GM19023 (cell line): Measurements from ENCODE around the gene C1QL1.

ENCODE experiments used
- ATAC-seq: cut with Tn5 transposase; IDR thresholded peaks from one replicate; pipeline ENCODE4 v1.9.1; 2021; ENCODE audit warnings: mild to moderate bottlenecking, moderate library complexity; ENCODE audit not compliant: unreplicated experiment

Gene C1QL1

DNA sequence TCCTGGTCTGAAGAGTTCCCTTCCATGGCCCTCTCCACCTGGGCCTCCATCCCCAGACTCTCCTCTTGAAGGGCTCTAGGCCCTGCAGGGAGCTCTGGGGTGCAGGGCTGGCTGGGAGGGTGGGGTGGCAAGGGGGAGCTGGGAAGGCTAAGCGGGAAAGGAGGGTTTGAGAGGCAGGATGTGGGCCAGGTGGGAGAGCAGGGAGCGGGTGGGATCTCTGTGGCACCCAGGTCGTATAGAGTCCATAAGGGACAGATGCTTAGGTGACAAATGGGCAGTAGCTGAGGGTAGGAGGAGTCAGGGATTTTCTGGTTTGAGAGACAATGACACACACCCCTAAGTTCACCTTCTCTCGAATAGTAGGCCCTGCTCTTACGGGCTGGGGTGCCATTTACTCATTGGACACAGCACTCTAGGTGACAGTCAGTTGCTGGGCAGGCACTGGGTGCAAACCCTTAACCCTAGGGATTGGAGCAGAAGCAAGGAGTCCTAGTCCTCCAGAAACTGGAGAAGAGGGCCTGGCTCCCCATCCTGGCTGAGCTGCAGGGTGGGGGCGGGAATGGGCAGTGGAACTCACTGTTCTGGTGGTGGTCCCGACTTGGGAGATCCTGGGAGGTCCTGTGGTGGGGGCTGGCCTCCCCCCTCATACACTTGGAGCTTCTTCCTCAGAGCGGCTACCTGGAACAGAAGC, 35.9 kb downstream of the C1QL1 start:
- no peak for ATAC-seq

DNA sequence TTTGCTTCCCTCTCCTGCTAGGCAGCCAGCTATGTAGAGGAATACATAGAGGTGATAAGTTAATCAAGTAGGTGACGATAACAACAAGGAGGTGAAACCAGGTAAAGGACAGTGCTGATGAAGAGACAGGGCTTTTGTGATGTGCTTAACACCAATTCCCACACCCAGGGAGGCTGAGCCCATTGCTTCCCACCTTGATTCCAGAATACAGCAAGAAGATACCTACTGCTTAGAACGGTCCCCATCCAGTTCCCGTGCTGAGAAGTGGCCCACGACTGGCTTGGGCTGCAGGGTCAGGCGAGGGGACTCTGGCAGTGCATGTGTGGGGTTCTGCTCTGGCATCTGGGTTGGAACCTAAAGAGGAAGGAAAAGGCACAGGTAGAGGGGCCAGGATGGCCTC, 36.7 kb downstream of the C1QL1 start:
- ATAC-seq = no peak

DNA sequence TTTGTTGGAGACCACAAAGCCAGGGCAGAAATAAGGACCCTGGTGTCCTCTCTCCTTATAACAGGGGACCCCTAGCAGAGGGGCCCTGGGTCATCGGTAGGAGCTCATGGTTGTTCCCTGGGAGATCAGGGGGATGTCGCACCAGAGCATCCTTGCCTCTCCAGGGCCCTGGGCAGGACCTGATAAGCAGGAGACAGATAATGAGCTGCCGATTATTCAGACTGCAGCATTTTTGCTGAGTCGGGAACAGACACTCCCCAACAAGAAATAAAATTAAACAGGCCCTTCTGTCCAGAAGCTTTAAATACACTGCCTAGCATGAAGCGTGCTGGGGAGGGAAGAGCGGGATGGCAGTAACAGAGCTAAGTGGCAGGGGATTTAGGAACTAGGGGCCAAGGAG, 37.4 kb downstream of the C1QL1 start:
- no peak for ATAC-seq

DNA sequence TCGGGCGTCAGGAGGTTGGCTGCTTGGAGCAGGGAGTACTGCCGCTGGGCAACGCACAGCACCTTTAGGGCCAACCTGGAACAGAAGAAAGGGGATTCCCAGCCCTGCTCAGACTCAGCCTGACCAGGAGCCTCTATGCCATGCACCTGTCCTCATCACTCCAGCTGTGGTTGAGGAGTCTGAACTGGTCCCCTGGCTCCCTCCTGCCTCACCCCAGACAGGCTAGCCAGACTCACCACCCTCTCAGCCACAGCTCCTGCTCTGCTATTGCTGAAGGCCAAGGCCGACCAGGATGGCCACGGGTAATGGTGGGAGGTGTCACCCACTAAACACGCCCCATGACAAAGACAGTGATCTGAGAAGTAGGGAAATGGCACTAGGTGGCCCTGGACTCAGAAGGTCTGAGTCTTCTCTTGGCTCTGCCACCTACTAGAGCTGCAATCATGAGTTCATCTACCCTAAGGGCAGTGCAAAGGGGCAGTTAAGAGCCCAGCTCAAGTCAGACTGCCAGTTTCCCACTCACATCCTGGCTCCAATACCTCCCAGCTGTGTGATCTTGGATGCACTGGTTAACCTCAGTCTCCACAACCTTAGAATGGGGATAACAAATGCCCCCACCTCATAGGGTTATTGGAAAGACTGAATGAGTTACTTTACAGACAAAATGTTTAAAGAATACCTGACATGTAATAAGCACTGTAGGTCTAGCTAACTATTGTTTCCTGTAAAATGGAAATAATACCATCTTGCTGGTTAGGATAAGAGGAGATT, 39.0 kb downstream of the C1QL1 start:
- no peak for ATAC-seq

DNA sequence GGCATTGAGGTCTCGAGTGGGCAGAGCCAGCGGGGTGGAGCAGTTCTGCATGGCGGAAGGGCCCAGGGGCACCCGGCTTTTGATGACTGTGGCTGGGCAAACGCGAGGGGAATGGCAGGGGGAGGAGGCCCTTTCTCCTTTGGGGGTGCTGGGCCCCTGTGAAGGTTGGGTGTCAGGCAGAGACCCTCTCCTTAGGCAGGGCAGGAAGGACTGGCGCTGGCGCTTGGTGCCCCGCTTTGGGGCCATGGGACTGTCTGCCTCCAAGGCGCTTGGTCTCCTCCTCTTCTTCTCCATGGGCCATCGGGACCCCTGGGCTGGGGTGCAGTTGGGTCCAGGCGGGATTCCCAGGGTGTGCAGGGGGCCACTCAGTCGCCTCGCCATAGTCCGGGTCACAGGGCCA, 40.0 kb downstream of the C1QL1 start:
- no peak for ATAC-seq

DNA sequence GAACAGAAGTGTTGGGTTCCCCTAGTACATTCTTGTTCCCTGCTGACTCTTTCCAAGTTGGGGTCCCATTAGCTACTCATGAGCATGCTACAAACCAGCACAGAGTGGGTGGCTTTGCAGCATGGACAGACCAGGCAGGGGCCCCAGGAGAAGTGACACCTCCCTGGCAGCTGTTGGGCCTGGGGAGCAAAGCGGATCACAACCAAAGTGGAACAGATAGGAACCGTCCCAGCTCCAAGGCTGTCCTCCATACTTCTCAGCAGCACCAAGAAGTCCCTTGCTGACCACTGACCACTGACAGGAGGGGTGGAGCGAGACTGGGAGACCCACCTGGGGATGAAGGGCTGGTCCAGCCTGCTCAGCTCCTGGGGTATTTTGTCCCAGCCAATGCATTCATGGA, 40.4 kb downstream of the C1QL1 start:
- ATAC-seq = no peak

DNA sequence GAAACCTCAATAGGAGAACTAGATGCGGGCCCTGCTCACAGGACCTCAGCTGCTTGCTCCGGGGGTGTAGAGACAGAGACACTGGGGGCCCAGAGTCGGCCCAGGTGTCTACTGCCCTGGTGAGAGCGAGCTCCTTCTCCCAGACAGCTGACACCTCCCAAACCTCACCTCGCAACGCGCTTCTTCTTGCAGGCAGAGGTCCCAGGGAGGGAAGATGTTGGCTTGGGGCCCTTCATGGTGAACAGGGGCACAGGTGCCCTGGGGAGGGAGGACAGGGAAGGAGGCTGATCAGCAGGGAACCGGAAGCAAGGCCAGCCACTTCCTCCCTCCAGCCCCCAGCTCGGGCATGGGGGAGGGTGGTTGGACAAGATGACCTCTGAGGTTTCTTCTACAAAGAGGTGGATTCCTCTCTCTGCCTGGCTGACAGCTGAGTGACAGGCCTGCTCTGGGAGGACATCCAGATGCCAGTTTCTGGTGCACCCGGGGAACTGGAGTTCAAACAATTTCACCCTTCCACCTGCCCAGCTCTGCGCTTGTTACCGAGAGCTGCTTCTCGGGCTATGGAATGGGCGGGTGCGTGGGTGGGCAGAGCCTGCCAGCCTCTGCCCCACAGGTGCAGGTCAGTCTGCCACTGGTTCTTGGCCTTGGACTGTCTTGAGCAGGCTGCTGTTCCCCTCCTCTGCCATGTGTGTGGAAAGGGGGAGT, 41.1 kb downstream of the C1QL1 start:
- ATAC-seq = no peak

DNA sequence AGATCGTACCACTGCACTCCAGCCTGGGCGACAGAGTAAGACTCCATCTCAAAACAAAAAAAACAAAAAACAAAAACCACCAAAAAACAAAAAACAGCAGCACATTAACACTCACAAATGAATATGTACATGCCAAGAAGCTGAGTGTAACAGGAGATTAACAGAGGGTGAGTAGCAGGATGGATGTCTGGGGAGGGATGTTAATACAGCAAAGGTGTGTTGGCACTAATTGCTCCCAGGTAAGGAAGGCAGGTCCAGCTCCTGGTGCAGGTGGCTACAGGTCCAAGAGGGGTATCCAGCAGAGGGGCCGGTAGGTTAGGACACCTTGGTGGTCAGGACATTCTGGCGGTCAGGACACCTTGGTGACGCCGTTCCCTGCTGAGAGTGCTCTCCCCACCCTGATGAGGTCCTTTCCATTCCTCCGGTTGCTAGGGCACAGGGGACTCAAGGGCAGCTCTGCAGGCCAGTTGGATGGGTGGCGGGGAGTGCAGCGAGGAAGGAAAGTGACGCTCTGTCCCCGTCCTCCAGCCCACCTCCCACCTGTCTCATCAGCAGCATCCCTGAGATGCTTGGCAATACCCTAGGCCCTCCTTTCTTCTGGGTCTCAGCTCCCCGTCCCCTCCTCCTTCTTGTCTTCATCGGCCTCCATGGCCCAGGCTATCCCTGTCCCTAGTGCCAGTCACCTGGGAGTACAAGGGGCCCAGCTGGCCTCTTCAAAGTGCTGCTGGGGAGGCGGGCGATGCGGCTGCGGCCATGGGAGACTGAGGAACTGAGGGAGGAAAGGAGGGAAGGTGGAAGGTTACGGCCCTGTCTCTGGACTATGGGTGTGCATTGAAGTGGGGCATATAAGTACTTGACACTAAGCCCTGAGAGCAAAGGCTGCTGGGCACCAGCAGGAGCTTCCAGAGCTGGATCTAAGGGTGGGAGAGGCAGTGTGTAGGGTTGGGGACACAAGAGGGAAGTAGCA, 42.1 kb downstream of the C1QL1 start:
- no peak for ATAC-seq

DNA sequence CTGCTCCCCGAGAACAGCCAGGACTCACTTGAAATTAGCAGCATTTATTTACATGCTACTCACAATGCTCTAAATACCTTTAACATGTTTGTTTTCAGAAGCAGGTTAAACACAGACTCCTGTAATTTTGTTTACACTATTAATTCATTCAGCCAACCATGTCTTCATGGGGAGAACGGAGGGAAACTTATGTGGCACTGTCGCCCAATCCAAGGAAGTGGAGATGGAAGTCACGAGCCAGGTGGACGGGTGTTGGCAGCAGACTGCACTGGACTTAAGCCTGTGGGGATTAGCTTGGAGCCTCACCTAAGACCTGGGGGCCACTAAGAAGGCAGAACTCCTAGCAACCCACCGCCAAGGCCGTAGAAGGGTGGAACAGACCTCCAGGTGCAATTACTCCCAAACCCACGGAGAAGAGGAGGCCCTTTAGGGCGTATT, 44.0 kb downstream of the C1QL1 start:
- no peak for ATAC-seq

DNA sequence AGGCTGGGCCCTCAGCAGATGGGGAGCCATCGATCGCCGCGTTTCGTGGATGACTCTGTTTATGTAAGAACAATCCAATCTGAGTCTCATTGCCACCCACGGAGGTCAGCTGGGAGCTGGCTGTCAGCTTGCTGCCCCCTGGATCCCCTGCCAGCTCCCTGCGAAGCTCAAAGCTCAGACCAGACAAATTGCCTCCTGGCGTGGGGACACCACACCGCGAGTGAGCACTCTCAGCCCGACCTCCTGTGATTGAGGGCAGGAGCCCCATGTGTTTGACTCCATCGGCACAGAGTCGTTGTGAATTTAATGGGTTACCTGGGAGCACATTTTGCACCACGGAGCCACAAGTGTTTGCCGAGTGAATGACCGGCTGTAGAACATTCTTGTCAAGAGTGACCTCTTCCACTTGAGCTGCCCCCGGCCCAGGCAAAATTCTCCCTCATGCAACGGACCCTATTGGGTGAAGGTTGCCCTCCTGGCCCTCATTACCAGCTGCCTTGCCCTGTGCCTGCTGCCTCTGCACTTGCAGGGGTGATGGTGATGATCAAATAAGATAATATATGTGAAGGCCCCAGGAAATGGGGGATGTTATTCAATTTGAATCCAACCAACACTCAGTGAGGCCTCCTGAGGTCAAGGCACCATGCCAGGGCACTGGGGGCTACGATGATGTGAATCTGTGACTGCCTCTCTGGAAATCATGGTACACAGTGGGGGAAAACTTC, 45.2 kb downstream of the C1QL1 start:
- ATAC-seq = no peak

DNA sequence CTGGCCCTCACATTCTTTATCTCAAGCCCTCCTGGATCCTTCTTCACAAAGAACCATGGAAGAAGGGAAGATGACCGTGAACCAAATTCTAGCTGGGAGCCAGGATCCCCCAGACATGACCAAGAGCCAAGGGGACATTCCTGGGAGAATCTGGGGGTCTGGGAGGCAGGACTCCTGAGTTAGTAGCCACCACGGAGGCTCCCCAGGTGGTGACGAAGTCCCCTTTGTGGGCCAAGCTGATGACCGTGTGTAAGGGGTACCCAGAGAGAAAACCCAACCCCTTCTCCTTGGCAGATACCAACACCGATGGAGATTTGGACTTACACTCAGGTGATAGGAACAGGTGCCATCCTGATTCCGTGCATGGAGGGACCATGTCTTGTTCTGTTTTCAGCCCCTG, 46.0 kb downstream of the C1QL1 start:
- ATAC-seq = no peak

DNA sequence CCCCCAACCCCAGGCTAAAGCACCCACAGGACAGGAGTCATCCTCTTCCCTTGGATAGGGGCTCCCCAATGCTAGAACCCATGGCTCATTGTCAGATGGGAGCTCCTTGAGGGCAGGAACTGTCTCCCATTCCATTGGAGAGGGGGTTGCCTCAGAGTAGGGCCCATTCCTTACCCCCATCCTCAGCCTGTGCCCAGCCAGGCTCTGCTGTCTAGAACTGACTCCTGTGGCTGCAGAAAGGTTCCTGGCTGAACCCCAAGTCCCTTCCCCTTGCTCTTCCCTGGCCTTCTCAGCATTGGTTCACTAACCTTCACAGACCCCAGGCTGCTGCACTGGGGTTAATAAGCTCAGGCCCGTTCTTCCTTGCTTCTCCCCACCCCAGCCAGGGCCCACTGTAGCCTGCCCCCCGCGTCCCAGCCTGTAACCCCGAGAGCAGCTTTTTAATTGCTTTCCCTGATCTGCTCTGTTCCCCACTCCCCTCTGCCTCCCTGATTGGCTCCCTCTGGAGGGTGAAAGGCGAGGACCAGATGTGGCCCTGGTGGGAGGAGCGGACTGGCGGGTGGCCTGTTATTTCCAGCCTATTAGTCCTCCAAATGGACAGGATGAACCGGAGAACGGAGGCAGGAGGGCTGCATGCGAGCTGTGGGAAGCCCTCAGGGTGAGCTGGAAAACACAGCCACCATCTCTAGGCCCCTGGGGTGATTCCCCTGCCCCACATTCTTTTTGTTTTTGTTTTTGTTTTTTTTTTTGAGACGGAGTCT, 46.8 kb downstream of the C1QL1 start:
- ATAC-seq = no peak

DNA sequence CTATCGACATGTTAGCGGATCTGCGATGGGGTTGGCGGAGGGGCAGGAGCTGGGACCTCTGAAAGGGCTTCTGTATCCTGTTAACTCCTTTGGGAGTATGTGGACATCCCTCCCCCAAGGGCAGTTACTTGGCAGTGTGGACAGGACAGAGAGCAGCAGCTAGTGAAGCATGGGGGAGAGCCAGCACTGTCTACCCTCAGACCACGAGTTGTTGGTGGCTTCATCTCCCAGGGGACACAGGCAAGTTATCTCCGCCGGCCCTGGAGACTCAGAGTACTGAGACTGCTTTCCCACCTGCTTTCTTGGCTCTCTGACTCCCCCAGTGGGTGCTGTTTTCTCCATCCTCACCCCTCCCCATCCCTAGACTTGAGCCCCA, 47.5 kb downstream of the C1QL1 start:
- ATAC-seq = no peak

DNA sequence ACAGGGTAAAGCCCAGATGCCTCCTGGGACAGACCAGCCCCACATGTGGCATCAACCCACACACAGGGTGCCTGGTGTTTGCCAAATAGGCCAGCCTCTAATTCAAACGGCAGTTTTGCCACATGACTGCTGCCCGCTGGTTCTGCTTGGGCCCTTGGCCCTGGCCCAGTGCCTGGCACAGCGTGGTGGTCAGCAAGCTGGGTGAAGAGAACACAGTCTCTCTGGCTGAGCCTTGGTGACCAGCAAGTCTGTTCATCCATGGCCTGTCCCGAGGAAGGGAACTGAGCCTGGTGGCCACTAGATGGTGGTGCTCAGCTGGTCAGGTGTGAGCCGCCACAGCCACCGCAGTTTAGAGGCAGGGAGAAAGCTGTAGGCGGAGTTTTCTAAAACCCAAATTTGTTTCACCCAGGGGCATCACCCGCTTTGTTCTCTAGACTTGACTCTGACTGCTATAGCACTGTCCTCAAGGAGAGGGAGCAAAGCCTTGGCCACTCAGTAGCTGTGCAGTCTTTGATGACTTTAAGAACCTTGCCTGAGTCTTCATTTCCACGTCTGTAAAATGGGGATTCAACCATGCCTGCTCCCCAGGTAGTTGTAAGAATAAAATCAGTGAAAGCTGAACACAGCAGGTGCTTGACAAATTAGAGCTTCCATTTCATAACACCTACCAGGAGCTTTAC, 48.1 kb downstream of the C1QL1 start:
- ATAC-seq = peak; percentile 79

DNA sequence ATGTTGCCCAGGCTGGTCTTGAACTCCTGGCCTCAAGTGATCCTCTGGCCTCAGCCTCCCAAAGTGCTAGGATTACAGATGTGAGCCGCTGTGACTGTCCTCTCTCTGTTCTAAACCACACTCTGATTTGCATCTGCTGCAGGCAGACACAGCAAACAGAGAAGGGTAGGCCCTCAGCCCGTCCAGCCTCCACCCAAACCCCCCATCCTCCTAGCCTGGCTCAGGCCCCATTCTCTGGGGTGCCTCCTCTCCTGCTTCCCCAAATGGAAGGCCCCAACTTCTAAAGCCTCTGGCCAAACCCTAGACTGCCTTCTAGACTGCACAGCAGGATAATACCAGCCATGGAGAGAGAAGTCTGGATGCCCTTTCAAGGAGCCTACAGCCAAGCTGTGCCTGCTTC, 48.7 kb downstream of the C1QL1 start:
- no peak for ATAC-seq

DNA sequence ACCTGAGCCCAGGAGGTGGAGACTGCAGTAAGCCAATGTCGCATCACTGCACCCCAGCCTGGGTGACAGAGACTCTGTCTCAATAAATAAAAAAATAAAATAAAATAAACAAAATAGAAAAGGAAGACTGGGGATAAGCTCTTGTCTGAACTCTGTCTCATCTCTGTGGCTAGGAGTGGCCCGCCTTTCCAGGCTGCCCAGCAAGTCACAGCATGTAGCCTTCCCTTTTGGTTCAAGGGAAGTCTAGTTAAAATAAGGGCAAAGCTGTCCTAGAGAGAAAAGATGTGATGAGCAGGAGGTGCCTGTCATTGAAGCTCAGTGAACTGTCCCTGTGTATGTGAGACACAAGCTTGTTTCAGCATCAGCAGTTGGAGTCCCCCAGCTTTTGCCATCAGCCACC, 50.1 kb downstream of the C1QL1 start:
- ATAC-seq = no peak

DNA sequence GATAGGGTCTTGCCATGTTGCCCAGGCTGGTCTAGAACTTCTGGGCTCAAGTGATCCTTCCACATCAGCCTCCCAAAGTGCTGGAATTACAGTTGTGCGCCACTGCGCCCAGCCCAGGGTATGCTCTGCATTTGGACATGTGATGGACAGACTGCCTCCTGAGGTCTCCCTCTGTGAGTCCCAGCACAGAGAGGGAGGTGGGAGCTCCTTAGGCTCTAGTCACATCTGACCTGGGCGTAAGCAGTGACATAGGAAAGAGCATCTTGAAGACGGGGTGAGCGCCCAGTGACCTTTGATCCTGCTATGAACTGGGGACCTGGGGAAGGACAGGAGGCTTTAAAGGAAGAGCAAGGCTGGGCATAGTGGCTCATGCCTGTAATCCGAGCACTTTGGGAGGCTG, 50.6 kb downstream of the C1QL1 start:
- ATAC-seq = no peak

DNA sequence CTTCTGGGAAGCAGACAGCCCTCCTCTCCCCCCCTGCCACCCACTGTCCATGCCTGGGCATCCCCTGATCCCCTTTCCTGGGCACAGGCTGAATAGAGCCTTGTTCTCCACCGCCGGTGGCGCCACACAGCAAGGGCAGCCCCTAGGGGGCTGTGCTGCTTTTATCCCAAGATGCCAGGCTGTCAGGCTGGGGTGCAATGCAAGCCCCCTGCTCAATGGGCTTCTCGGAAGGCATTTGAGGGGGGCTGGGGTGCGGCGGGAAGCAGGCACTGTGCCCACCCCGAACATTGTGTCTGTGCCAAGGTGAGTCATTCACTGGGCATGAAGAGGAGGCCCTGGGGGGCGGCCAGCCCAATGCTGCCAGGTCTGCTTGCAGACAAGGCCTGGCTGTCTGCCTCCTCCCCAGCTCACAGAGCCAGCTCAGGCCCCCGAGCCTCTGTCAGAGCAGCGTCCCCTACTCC, 51.3 kb downstream of the C1QL1 start:
- ATAC-seq = no peak
